ENCODE results near the gene CYP4F22. TPM values are rescaled to one million over a fixed set of nuclear protein-coding genes. Genes with fewer than 3 reads are reported as not detected.
"Not testable (repeated sequence)": the region's sequence is repeated elsewhere in the genome, so short reads cannot be mapped to it uniquely, and the experiment has no call there.

Gene CYP4F22
- not detected for total RNA-seq (ENCODE audit: insufficient read depth, low replicate concordance)

DNA sequence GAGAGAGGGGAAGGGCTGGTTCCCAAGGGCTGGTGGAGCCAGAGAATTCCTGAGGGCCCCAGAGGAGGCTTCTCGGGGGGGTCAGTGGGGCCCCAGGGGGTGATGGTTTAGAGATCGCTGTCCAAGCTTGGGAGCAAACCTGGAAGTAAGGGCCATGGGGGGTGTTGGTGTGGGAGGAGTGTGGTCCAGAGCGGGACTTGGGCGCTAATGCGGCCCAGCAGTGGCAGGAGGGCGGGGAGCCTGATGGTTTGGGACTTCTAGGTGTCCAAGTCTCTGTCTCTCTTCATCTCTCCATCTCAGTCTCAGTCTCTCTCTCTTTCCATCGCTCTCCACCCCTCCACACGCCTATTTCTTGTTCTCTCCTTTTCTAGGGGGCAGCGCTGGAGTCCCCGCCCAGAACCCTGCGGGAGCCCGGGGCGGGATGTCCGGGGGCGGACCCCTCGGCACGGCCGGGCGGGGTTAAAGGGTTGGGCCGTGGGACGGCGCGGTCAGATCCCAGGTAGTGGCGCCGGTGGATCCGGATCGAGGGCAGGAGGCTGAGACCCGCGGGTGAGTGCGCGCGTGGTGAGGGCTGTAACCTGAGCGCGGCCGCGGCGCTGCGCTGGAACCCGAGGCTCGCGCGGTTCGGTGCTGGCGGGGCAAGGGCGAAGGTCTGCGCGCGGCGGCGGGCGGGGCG lies at the start of gene CYP4F22:
TSS of gene CYP4F22 (plus strand) at position 491 of the 676 bp plus-strand sequence. CDS start 16,812 bp downstream, outside the sequence.
- DNase-seq (ENCODE audit: low spot score): no peak

DNA sequence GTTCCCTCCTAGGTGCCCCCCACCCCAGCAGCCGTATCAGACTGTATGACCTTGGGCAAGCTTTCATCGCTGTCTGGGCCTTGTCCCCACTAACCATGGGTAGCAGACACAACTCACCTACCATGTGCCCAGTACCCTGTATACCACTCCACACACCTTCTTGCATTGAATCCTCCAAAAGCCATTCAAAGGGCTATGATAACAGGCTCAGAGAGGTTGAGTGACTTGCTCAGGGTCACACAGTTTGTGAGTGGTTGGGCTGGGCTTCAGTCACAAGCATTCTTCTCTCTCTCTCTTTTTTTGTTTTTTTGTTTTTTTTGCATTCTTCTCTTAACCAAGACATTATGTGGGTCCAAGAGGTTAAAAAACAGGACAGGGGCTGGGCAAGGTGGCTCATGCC lies 46.6 kb upstream of the CYP4F22 start:
- DNase-seq (ENCODE audit: low spot score): no peak

DNA sequence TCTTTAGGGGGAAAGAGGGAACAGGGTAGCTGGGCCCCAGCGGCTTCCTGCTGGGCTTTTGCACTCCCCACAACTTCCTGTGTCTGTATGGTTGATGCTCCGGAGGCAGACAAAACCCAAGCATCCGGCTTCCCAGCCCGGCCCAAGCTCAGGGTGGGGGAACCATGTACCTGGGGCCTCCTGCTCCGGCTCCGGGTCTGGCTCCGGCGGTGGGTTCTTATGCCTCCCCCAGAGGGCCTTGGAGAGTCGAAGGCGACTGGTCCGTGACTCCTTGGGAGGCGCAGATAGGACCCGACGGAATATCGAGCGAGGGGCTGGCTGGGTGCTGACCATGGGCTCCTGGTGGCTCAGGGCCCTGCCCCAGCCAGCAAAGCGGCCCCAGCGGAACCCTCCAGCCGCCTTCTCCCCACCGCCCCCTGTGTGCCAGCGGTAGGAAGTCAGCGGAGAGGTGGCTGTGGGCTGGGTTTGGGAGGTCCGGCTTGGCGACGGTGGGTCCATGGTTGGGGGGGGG lies 44.4 kb upstream of the CYP4F22 start:
- DNase-seq (ENCODE audit: low spot score): no peak

GRCh38 chr19:15464394-15465385 lies 43.6 kb upstream of the CYP4F22 start, which contains the start of gene RASAL3:
TSS of gene RASAL3 (minus strand) at chr19:15464544. CDS start at chr19:15464358, 186 bp downstream.
- DNase-seq (ENCODE audit: low spot score): no peak

DNA sequence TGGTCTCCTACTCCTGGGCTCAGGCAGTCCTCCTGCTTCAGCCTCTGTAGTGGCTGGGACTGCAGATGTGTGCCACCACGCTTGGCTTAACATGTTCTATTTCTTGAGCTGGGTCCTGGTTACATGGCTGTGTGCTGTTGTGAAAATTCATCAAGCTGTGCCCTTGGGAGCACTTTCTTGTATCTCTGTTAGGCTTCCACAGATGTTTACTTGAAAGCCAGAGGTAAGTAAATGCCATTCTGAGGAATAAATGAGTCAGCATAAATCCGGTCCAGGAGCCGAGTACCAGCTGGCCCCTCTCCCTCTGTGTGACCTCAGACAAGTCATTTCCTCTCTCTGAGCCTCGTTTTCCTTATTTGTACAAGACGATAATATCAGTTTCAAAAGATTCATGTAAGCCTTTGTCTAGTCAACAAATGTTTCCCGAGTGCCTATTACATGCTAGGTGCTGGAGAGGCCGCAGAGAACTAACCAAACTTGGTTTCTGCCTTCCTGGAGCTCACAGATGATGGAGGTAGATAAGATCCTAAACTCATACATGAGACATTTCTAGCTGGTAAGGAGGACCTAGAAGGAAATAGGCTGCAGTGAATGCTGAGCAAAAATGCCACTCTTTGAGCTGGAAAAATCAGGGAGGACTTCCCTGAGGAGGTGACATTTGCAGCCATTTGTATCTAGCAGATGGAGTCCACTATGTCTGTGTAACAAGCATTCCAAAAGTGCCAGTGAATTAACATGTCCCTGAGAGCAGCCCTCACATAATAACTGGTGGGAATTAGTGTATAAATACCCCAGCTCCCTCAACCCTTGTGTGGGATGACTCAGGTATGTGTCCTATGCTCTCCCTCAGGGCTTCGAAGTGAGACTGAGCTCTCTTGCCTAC lies 41.2 kb upstream of the CYP4F22 start:
- DNase-seq (ENCODE audit: low spot score): no peak

DNA sequence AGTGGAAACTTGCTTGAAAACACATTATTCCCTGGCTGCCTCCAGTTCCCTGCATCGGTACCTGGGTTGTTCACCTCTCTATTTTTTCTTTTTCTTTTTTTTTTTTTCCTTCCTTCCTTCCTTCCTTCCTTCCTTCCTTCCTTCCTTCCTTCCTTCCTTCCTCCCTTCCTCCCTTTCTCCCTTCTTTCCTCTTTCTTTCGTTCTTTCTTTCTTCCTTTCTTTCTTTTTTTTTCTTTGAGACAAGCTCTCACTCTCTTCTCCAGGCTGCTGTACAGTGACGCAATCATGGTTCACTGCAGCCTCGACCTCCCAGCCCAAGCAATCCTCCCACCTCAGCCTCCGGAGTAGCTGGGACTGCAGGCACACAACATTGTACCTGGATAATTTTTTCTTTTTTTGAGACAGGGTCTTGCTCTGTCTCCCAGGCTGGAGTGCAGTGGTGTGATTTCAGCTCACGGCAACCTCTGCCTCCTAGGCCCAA lies 40.6 kb upstream of the CYP4F22 start:
- no peak for DNase-seq (ENCODE audit: low spot score)

- no peak for DNase-seq (ENCODE audit: low spot score)
Measured at GRCh38 chr19:15468675-15469512, 39.4 kb upstream of the CYP4F22 start.

GRCh38 chr19:15469513-15470297 lies 38.6 kb upstream of the CYP4F22 start:
- no peak for DNase-seq (ENCODE audit: low spot score)

DNA sequence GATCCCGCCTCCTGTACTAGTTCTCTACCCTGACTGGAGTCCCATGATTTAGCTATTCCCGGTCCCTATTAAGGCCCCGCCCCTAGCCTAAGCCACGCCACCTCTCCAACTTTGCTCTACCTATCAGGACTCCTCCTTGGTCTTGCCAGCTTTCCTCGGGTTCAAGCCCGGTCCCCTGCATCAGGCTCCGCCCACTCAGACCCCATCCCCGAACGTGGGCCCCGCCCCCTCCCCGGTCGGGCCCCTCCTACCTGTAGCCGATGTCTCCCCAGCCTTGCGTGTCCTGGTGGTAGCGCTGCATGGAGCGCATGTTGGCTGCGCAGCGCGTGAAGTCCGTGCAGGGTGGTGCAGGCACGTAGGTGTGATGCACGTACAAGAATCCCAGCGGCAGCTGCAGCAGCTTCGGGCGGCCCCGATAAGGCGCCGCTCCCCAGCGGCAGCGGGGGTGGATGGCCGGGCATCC lies 36.7 kb upstream of the CYP4F22 start:
- DNase-seq (ENCODE audit: low spot score): no peak

DNA sequence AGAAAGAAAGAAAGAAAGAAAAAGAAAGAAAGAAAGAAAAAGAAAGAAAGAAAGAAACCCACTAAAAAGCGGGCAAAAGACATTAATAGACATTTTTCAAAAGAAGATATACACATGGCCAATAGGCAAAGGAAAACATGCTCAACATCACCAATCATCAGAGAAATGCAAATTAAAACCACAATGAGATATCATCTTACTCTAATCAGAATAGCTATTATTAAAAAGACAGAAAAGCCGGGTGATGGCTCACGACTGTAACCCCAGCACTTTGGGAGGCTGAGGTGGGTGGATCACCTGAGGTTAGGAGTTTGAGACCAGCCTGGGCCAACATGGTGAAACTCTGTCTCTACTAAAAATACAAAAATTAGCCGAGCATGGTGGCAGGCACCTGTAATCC lies 34.5 kb upstream of the CYP4F22 start:
- DNase-seq (ENCODE audit: low spot score): not testable (repeated sequence)

DNA sequence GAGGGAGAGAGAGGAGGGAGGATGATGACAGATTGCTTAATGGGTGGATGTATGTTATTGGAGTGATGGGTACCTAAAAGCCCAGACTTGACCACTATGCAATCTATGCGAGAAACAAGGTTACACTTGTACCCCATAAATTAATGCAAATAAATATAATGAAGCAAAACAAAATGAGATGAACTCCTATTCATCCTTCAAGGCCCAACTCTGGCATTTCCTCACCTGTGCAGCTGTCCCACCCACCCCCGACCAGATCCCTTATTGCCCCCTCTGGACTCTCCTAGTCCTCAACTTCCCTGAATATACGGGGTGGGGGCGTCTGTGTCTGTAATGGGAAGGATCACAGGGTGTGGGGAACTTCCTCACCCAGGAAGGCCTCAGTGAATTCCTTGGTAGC lies 33.2 kb upstream of the CYP4F22 start:
- DNase-seq (ENCODE audit: low spot score): no peak

- DNase-seq (ENCODE audit: low spot score): no peak
Measured at GRCh38 chr19:15475611-15476010, 32.7 kb upstream of the CYP4F22 start.

- DNase-seq (ENCODE audit: low spot score): no peak
Measured at GRCh38 chr19:15476325-15476724, 32.0 kb upstream of the CYP4F22 start.

DNA sequence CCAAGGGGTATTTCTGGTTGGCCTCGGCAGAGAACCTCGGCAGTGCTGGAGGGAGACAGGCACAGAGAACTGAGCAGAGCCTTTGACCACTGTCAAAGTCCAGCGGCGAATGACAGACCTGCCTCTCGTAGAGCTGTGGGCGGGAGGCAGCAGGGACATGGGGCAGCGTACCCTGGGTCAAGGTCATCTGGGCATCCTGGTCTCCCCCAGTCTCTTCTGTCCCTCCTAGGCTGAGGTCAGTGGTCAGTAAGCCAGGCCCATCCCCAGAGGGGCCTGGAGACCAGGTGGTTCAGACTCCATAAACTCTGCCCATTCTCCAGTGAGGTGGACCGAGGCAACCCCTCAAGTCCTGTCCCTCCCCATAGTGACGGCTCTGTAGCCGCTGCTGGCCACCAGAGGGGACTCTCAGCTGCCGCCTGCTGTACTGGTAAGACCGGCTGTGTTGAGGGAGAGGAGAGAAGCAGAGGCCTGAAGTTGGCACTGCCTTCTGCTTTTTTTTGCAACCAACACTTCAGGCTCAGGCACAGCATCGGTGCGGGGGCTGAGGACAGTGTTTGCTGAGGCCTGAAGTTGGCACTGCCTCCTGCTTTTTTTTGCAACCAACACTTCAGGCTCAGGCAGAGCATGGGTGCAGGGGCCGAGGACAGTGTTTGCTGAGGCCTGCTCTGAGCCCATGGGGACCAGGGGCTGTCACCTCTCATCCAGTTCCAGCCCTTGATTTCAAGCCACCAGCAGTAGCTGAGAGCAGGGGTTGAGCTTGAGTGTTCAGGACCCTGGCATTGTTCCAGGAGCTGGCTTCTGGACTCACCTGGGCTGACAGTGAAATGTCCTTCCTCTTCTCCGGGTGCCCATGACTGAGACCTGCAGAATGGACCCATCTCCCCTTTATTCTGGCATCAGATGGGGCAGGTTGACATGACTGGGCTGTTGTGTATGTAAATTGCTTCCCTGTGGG lies 28.7 kb upstream of the CYP4F22 start, which contains the start of gene PGLYRP2:
TSS of gene PGLYRP2 (minus strand) at position 111 of the 955 bp plus-strand sequence. CDS start 130 bp downstream, outside the sequence.
- DNase-seq (ENCODE audit: low spot score): no peak

DNA sequence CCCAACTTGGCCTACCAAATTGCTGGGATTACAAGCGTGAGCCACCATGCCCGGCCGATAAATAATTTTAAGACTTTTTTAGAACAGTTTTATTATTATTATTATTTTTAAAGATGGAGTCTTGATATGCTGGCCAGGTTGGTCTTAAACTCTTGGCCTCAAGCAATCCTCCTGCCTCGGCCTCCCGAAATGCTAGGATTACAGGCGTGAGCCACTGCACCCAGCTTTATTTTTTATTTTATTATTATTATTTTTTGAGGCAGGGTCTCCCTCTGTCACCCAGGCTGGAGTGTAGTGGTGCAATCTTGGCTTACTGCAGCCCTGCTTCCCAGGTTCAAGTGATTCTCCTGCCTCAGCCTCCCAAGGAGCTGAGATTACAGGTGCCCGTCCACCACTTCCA lies 27.3 kb upstream of the CYP4F22 start:
- DNase-seq (ENCODE audit: low spot score): not testable (repeated sequence)

DNA sequence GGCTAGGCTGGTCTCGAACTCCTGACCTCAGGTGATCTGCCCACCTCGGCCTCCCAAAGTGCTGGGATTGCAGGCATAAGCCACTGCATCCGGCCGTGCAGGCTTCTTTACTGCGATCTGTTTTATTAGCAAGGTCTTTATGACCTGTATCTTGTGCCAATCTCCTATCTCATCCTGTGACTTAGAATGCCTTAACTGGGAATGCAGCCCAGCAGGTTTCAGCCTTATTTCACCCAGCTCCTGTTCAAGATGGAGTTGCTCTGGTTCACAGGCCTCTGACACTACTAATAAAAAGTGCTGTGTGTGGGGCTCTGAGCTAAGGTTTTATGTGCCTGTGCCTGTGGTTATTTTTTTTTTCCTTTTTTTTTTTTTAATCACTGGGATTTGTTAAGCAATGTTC lies 22.6 kb upstream of the CYP4F22 start:
- DNase-seq (ENCODE audit: low spot score): peak; percentile 20

DNA sequence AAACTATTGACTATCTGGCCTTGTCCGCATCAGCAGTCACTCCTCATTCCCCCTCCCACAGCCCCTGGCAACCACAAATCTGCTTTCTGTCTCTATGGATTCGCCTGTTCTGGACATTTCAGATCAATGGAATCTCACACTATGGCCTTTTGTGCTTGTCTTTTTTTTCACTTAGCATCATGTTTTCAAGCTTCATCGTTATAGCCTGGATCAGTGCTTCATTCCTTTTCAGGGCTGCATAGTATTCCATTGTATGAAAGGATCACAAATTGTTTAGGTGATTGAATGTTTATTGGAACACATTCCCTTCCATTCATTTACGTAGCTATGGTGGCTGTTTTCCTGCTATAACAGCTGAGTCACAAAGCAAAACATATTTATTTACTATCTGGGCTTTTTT lies 21.3 kb upstream of the CYP4F22 start:
- no peak for DNase-seq (ENCODE audit: low spot score)

All from umbilical cord (tissue), 2 donors.